Hematopoietic multipotent progenitor cell treated with erythropoietin and hydrocortisone succinate and interleukin-3 and kit ligand, for 4 days (in vitro differentiated cells): ENCODE measurements around the gene DNAJC1.

ENCODE experiments used
- DNase-seq: peaks from one replicate; pipeline ENCODE4 v3.0.0-alpha.2; 2015

The DNAJC1 gene

DNA sequence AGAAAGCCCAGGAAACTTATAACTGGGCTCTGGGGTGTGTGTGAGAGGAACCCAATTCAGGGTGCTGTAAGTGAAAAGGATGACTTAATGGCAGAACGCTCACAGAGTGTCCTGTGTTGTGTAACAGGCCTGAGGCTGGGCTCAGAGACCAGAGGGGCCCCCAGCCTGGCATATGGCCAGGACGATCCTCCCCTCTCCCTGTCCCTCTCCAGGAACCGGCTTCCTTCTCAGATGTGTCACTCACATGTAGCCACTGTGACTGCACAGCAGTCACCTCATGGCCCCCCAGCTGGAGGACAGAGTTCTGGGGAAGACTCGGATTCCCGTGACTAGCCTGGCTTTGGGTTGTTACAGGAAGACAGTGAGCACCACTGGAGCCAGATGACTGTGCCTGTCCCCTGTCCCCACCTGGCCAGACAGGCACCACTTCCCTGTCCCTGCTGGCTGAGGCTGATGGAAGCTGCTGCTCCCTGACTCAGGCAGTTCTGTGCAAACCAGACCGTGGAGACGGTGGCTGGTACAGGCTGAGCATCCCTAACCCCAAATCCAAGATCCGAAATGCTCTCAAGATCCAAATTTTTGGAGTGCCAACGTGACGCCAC lies 249.0 kb downstream of the DNAJC1 start:
- no peak for DNase-seq

DNA sequence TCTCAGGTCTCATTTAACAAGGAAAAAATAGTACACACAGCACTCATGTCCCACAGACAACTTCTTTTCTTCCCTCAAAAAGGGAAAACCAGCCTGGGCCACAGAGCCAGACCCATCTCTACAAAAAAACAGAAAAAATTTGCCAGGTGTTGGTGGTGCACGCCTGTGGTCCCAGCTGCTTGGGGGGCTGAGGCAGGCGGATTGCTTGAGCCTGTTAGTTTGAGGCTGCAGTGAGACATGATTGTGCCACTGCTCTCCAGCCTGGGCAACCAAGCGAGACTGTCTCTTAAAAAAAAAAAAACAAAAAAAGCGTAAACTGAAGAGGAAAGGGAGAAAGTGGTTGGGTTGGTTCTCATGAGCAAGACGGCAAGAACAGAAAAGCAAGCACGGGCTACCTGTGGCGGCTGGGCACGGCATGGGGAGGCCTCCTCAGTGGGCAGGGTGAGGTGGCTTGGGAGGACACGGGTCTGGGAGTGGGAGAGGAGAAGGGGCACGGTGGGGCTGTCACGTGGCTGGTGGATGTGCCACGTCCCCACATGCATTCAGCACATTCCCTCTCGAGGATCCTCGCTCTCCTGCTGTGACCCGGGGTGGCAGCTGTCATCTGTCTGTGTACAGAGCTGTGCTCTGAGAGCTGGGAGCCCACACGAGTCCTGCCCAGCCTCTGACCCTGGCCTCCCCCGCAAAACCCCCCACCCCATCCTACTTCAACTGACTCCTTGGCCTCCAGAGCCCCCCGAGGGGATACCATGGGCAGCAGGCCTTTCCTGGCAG lies 249.8 kb downstream of the DNAJC1 start:
- DNase-seq: no peak

DNA sequence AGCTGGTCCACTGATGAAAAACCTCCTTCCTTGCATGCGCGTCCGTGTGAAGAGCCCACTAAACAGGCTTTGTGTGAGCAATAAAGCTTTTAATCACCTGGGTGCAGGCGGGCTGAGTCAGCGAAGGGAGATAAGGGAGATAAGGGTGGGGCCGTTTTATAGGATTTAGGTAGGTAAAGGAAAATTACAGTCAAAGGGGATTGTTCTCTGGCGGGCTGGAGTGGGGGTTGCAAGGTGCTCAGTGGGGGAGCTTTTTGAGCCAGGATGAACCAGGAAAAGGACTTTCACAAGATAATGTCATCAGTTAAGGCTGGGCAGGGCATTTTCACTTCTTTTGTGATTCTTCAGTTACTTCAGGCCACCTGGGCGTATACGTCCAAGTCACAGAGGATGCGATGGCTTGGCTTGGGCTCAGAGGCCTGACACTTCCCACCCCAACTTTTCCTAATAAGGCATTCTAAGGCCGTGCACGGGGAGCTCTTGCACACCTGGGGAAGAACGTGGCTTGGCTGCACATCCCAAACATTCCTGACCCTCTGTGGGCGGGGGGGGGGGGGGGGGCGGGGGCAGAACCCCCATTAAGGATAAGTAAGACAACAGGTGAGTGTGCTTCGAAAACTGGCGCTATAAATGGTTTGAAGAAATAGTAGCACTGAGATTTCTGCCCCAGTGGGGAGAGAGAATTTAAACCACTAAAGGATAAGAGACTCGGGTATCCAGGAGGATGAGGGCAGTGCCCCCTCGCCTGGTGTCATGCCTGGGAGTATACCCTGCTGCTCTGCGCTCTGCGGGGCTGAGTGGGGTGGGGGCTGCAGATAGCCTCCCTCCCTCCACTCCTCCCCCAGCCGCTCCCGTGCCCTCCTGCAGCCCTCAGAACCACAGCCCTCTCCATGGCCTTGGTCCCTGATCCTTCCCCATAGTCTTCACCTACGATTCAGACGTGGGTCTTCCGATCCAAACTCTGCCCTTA lies 251.9 kb downstream of the DNAJC1 start:
- no peak for DNase-seq

DNA sequence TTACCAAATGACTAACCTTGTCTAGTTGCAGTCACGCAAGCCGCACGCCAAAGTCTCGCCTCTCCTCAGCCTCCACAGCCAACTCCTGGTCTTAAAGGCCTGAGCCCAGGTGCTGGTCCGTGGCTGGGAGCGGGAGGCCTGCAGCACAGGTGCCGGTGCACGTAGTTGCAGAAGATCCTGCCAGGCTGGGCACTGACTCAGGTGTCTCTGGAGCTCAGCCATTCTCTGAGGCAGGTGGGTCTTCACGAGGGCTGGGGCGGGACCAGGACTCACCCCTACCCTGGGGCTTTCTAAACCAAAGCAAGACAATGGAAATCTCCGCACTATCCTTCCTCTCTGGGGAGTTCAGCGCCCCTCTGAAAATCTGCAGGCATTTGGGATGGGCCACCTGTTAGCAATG lies 253.1 kb downstream of the DNAJC1 start:
- DNase-seq: no peak

DNA sequence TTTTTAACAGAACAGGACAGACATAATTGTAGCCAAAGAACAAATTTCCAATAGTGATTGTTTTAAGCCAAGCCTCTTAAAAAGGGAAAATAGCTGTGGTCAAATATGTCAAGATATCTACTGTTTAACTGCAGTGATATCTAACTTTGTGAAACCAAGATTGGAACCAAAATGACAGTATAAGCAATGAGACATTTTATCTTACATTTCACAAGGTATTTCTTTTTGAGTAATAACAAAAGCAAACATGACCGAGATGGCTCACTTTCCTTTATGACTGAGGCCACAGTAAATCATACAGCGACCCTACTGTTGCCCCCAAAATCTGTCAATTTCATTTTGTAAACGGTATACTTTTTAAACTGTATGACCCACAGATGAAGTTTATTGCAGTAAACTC lies 253.7 kb downstream of the DNAJC1 start:
- no peak for DNase-seq

DNA sequence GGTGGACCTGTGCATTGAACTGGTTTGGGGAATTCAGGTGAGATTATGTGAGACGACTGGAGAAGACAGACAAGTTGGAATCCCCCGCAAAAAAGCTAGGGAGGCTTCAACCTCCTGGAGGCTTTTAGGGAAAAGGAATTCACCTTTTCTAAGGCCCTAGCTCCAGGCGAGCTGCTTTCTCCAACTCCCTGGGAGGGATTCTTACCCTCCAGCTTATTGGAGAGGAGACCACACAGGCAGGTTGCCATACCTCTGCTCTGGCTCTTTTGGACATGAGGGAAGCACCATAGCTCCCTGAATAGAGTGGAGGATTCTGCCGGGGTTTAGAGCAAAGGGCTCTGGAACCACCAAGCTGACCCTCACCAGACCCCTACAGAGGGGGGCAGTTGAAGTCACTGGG lies 255.7 kb downstream of the DNAJC1 start:
- no peak for DNase-seq

DNA sequence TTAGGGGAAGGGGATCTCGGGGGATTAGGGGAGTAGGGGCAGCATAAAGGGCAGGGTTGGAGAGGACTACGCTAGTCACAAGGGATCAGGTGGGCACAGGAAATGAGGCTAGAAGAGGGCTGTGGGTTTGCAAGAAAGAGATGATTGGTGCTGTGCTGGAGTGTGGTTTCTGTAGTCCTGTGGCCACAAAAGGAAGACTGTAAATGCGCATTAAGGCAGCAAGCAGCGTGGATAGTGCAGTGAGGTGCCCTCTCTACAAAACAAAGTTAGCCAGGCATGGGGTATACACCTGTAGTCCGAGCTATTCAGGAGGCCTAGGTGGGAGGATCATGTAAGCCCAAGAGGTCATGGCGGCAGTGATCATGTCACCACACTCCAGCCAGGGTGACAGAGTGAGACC lies 257.4 kb downstream of the DNAJC1 start:
- peak; percentile 26 for DNase-seq

DNA sequence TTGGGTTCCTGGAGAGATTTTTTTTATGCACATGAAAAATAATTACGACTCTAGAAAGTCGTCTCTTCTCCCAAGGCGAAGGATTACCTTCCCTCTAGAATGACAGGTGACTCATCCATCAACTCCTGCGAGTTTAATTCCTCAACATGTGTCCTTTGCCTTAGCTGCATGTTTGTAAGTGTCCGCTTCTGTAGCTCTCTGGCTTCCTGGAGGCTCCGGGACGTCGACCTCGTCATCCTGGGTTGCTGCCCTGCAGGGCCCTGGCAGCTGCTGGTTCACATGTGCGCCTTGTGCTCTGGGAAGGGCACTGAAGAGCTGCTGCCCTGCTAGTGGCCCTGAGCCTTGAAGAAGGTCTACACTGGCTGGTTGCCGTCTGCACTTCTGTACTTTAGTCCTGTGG lies 259.3 kb downstream of the DNAJC1 start:
- DNase-seq: no peak

DNA sequence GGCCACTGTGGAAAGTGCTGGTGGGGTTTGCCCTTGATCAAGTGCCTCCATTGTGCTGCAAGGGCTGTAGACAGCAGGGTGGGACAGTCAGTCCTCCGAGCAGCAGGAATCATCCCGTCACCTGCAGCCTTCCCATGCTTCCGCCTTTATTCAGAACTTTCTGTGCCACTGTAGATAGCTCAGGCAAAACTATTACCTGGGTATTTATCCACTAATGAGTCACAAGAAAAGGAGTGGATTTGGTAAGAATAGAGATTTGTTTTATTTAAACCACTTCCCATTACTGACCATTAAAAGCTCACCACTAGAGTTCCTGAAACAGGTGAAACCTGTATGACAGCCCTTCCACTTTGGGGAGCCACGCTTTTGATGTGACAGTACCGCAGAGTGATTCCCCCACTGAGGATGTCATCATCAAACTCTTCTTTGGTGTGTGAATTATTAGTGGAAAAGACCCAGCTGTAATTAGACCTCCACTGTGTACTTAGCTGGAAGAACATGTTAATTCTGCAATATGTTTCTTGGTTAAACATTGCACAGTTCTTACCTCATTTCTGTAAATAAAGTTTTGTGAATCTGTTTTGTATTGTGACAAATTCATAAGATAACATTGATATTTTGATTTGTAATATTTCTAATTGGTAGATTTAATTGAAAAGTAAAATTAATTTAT lies 260.7 kb downstream of the DNAJC1 start:
- DNase-seq: no peak

DNA sequence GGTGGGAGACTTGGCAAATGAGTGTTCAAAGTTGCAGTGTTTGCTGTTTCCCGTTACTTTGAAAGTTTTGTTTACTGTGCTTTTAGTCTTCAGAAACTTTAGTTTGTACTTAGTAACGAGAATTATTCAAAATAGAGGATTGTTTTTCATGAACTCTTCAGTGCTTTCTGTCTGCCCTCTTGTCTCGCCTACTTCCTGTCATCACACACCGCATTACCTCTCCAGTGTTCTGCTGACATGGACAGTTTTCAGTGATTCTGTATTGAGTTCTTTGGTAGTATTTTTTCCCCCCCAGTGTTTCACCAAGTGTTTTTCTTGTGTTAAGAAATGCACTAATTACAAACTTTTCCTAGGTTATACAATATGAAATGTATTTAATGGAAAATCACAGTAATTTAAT lies 262.5 kb downstream of the DNAJC1 start:
- no peak for DNase-seq

DNA sequence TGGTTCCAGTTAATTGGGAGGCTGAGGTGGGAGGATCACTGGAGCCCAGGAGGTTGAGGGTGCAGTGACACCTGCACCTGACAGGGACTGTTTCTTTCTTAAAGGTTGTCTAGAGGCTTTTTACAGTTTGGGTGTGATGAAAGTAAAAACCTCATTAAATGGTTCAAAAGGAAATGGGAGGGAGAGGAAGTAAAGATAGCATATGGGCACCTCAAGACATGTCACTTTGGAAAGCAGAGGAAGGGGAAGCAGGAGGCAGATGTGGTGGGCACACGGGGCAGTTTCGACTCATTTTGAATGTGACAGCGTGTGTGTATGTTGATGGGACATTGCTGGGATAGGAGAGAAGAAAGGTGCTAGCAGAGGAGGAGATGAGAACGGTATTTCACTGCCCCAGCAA lies 266.4 kb downstream of the DNAJC1 start:
- DNase-seq: peak; percentile 48

DNA sequence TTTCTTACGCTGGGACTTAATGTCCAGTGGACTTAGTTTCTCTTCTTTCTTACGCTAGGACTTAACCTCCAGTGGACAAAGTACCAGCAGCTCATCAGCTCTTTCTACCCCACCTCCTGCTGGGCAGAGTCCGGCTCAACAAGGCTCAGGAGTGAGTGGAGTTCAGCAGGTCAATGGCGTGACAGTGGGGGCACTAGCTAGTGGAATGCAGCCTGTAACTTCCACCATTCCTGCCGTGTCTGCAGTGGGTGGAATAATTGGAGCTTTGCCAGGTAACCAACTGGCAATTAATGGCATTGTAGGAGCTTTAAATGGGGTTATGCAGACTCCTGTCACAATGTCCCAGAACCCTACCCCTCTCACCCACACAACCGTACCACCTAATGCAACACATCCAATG lies 269.8 kb downstream of the DNAJC1 start:
- DNase-seq: no peak

DNA sequence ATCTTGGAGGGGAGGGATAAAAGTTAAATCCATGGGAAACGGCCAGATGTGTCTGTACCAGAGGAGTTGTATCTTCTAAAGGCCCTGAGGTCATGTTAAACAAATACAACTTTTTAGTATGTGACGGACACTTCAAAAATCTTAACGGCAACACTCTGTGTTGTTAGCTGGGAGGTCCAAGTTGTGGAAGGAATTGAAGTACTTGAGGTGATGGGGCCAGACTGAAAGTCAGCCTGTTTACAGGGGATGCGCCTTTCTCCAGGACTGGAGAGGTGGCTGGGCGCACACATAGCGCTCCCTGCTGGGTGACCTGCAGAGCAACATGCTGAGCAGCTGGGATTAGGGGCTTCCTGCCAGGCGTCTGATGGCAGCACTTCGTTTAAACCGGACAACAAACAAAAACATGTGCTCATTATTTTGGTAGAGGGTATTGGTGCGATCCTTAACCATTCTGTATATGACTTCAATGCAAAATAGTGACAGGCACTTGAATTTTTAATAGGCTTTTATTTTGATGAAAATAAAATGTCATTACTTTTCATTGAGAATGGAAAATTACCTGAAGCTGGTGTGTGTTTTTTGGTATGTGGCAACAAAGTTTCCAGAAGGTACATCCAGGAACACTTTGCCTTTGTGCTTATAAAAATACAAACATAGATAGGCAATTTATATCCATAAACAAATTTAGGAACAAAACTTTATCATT lies 271.3 kb downstream of the DNAJC1 start:
- peak; percentile 87 for DNase-seq

DNA sequence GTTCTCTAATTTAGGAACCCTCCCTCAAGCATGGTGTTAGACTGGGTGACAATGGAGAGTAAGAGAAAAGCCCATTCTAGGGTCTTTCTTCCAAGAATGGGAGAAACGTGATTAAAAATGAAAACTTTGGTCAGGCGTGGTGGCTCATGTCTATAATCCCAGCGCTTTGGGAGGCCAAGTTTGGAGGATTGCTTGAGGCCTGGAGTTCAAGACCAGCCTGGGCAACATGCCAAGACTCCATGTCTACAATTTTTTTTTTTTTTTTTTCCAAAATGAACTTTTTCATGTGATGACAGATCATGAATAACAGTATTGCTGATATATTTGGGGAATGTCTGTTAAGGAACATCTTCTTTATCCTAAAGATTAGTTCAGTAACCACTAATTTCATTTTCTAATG lies 274.9 kb downstream of the DNAJC1 start:
- DNase-seq: no peak

DNA sequence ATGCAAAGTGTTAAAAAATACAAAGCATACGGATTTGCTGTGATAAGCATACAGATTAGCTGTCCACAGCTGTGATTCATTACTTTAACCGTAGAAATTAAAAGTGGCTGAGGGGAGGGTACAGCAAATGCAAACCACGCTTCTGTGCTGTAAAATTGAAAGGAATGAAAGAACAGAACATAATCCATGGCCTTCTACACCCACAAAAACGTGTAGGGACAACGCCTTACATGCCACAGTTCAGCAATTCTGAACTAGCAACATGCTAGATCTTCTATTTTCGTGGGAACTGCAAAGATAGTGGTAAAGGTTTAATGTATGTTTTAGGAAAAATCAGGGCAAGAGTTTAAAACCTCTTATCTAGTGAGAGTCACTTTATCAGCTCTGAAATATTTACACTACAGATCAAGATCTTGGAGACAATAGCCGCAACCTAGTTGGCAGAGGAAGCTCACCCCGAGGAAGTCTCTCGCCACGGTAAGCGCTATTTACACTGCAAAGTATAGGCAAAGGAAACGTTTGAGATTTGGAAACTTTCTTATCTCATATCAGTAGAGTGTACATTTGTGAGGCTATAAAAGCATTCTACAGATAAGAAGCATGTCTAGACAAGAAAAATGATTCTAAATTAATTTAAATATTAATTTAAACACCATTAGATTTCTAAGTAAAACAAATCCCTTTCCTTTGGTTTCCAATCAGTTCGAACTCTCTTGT lies 275.9 kb downstream of the DNAJC1 start:
- DNase-seq: peak; percentile 72

DNA sequence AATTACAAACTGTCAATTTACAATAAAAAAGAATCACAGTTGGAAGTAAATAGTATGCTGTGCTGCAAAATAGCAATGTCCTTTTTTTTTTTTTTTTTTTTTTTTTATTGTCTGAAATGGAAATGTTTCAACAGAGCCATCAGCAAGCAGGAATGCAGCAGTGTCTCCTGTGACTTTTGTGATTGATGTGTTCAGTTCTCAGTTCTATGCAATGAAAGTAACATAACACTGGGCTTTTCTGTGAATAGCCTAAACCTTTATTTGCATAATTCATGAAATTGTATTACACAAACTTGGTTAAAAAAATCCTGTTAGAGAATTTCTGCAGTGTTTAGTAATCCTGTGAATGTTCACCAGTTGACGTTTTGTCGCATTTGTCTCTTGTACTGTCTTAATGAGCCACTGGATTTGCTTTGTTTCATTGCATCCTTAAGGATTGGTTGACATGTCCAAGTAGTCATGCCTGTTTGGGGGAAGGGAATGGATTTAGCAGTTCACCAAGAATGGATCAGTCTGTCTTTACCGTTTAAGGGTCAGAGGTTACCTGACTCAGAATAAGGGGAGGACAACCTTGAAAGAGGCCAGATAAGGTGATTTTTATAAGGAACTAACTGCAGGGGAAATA lies 276.8 kb downstream of the DNAJC1 start:
- no peak for DNase-seq

DNA sequence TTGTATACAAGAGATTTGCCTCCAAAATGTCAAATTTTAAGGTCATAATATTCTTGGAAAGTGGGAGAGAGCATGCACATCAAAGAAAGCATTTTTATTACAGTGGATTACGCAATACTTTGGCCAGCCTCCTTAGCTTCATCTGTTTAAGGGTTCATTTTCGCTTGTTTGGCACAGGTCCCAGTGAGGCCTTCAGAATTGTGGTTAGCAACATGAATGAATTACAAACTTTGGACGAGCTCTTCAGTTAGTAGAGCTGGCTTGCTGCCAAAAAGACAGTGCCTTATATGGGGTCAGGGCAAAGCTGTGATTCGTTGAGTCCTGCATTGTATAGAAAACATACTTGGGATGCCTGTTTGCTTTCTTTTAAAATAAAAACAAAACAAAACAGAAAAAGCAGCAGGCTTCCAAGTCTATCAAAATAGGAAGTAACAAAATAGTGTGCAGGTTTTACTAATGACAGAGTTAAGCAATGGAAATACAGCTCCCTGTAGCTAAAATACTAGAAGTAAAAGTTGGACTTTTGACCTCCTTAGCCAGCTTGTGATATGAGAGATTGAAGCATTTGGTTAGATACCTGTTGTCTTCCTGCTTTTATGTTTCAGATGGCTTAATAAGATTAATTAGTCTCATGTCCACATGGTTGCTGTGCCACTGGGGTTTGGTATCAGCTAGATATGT lies 278.7 kb downstream of the DNAJC1 start:
- DNase-seq: peak; percentile 99

DNA sequence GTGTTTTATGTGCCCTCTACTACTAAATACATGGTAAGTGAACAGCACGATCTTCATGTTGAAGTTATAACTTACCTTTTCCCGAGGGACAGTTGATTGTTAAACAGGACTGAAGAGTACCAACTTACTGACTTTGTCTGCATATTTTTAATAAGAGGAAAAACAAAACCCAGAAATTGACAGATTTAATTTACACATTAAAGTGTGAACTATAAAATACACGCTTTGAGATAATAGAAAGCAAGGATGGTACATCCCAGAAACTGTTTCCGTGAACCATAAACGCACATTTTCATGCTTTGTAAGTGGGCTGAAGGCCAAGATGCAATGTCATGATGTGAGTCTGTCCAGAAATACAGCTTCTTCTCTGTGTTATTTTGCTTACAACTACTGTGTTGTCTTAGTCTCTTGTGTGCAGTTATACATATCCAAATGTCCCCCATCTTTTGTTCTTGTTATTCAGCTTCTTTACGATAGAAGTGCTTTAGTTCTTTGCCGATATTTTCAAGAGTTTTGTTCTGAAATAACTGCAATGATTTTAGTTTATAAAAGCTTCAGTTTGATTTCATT lies 279.4 kb downstream of the DNAJC1 start:
- no peak for DNase-seq

DNA sequence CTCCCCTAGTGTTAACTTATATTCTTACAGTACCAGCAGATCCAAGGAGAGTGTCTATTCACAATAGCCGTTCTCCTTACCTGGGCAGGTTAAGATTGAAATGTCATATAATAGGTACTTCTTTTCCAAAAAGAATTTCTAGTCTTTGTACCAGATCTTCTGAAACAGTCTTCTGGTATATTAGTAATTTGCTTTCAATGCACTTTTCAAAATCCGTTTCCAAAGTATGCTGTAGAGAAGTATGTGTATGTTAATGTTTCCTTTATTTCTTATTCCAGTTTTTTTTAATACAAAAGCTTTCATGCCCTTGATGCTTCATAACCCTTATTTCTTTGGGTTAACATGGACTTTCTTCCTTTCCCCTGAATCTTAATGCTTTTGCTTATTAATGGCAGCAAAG lies 281.3 kb downstream of the DNAJC1 start:
- DNase-seq: no peak

DNA sequence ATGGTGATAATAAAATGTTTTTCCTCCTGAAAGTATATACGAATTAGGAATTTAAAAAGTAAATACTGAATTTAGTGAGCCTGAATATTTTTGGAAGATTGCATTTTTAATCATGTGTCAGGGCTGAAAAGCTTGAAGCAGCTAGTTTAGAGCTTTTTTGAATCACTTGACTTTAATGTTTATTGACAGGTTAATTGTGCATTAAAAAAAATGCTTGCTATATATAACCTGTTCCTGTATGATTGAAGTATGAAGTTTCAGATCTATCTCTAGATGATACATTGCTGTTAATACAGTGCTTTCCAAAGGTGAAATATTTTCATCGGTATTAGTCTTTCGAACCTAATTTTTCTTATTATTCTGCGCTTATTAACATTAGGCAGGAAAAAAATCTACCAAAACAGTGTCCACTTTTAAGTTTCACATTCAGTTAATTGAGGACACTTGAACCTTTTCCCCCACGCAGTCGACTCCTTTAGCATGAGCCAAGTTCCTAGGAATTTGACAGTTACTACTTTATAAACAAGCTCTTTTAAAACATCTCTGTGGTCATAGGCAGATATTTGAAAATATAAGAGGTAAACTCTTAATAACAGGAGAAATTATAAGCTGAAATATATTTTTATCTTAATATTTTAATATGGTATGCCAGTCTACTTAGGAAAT lies 282.4 kb downstream of the DNAJC1 start:
- no peak for DNase-seq
